ENCODE data around the gene FIBP.

GRCh38 chr11:65899356-65900124 is 11.3 kb upstream of the FIBP start:
- TF ChIP-seq NFRKB (IDR thresholded peaks at IDR 0.05) (no peak), CTBP1 (IDR thresholded peaks at IDR 0.05; ENCODE audit: borderline replicate concordance) (no peak), FOXM1 (IDR thresholded peaks at IDR 0.05; ENCODE audit: borderline replicate concordance) (no peak), BHLHE40 (IDR thresholded peaks at IDR 0.05; ENCODE audit: borderline replicate concordance) (no peak), SP1 (IDR thresholded peaks at IDR 0.05) (no peak)

All from HEK293T (cell line).